Measurements from ENCODE around the gene CNKSR3. TPM values are rescaled to one million over a fixed set of nuclear protein-coding genes. Genes with fewer than 3 reads are reported as not detected.
A peak's percentile ranks its signal among the peaks of the same experiment; 100 is the strongest.

The CNKSR3 gene
- total RNA-seq, 2 donors from 2014 or later = 11.5 to 16.8 TPM

DNA sequence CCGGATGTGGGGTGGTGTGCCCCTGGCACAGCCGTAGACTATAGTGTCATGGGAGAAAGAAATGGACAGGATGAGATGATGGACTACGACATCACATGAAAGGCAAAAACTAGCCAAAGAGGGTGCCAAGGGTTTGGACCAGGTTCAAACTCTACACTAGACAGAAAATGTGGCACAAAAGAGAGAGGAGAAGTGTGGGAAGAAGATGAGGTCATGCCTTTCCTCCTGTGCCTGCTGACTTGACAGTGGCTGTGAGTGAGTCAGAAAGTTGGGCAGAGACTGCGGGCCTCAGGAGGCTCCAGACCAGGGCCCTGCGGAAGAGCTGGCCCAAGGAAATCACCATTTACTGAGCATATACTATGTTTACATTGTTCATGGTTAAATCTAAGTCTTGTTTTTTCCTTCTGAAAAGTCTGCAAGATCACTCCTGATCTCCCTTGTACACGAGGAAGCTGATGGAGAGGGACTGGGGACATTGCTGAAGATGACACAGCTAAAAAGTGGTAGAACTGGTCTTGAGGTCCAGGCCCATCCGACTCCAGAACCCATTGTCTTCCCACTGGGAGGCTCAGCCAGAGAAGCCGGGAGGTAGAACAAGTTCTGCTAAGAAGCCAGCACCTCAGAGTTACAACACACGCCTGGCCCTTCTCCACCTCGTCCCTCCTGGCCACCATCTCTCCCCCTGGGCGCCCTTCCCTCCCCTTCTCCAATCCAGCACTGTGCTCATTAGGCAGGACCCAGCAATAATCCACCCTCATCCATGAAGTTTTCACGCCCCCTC is 35.6 kb downstream of the CNKSR3 start:
- TF ChIP-seq, protein P1, sequence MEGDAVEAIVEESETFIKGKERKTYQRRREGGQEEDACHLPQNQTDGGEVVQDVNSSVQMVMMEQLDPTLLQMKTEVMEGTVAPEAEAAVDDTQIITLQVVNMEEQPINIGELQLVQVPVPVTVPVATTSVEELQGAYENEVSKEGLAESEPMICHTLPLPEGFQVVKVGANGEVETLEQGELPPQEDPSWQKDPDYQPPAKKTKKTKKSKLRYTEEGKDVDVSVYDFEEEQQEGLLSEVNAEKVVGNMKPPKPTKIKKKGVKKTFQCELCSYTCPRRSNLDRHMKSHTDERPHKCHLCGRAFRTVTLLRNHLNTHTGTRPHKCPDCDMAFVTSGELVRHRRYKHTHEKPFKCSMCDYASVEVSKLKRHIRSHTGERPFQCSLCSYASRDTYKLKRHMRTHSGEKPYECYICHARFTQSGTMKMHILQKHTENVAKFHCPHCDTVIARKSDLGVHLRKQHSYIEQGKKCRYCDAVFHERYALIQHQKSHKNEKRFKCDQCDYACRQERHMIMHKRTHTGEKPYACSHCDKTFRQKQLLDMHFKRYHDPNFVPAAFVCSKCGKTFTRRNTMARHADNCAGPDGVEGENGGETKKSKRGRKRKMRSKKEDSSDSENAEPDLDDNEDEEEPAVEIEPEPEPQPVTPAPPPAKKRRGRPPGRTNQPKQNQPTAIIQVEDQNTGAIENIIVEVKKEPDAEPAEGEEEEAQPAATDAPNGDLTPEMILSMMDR (IDR thresholded peaks at IDR 0.05) = no peak
- Histone ChIP-seq H3K4me1 (peaks cover 0 to 47% of the 10 kb centered on the region in 2 donors), H3K27ac (no peak overlapping the region), H3K36me3 (no peaks in the 10 kb centered on the region), H3K4me3 (no peak overlapping the region), H3K27me3 (no peaks in the 10 kb centered on the region), H3K9me3 (peaks cover 0 to 4% of the 10 kb centered on the region in 2 donors)
- no peak for DNase-seq (ENCODE audit: low spot score)

DNA sequence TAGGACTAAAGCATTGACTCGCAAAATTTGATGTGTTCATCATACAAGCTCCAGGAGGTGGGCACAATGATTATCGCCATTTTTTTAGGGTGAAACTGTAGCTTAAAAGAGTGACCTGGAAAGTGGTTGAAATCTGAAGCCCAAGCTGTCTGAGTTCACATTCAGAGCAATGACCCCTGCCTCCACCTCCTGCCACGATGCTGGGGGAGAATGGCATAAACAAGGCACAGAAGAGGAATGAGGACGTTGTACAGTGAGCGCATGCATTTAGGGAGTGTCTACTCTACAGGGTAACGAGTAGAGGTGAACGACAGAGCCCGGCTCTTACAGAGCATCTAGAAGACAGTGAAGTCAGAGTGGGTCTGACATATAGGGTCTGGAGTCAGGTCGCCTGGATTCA is 37.2 kb downstream of the CNKSR3 start:
- TF ChIP-seq, protein P1 (IDR thresholded peaks at IDR 0.05) = no peak
- no peaks in the 10 kb centered on the region for H3K36me3 ChIP-seq
- H3K4me3 ChIP-seq = no peak overlapping the region
- DNase-seq (ENCODE audit: low spot score) = no peak
- peaks cover 0 to 34% of the 10 kb centered on the region in 2 donors for H3K4me1 ChIP-seq
- peaks cover 0 to 4% of the 10 kb centered on the region in 2 donors for H3K9me3 ChIP-seq
- H3K27me3 ChIP-seq = no peaks in the 10 kb centered on the region
- peak overlapping the region in 1 of 2 donors; percentile 73 for H3K27ac ChIP-seq

DNA sequence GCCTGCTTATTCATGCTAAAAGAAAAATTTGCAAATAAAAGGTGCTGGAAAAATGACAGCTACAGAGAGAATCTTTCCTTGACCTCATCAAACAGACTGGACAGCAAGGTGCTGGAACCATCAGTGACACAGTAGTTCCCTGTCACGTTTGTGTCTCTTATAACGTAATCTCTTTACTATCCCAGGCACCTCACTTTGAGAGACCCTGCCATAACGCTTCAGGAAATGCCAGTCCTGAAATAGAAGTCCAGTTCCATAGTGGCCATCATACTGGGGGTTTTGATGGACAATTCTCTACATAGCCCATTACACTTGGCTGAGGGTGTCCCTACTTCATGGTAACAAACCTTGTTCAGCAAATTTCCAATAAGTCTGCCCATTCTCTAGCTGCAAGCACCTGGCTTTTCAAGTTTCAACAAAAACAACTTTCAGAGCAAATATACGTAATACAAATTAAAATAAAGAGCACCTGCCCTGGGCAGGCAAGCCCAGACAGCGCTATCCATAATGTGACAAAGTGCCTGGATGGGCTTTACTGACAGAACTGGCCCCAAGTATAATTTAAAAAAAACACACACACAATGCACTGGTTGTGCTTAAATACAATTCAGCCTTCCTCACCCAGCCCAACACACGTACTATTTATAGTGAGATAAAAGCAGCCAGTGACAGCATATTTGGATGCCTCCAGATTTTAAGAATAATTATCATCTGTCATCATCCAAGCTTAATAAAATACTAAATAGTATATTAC is 38.7 kb downstream of the CNKSR3 start:
- no peak for DNase-seq (ENCODE audit: low spot score)
- TF ChIP-seq, protein P1 (IDR thresholded peaks at IDR 0.05) = no peak
- no peaks in the 10 kb centered on the region for H3K27me3 ChIP-seq
- H3K4me1 ChIP-seq = peaks cover 0 to 20% of the 10 kb centered on the region in 2 donors
- H3K27ac ChIP-seq = peak overlapping the region; percentile 41 to 73
- H3K36me3 ChIP-seq = no peaks in the 10 kb centered on the region
- H3K9me3 ChIP-seq = peaks cover 0 to 4% of the 10 kb centered on the region in 2 donors
- no peak overlapping the region for H3K4me3 ChIP-seq

DNA sequence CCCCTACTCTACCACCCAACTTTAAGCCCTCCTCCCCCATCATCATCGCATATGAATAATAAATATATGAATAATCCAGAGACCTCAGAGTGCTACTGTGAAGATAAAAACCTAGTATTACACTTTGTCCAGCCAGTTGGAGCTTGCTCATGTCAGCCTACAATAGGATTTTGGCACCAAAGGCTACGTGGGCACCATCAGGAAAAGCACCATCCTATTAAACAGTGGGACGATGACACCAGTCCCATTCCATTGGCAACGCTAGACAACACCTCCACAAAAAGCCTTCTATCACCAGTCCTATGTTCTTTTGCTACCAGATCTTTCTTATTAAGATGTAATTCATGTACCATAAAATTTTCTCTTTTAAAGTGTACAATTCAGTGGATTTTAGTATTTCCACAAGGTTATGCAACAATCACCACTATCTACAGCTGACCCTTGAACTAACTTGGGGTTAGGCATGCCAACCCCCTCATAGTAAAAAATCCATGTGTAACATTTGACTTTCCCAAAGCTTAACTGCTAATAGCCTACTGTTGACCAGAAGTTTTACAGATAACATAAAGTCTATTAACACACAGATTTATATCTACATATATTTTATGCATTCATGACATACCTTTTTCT is 41.1 kb downstream of the CNKSR3 start:
- H3K4me3 ChIP-seq = no peak overlapping the region
- H3K27ac ChIP-seq = no peak overlapping the region
- no peaks in the 10 kb centered on the region for H3K36me3 ChIP-seq
- peaks cover 0 to 5% of the 10 kb centered on the region in 2 donors for H3K4me1 ChIP-seq
- peaks cover 0 to 4% of the 10 kb centered on the region in 2 donors for H3K9me3 ChIP-seq
- TF ChIP-seq, protein P1 (IDR thresholded peaks at IDR 0.05) = no peak
- H3K27me3 ChIP-seq = no peaks in the 10 kb centered on the region
- DNase-seq (ENCODE audit: low spot score) = no peak

DNA sequence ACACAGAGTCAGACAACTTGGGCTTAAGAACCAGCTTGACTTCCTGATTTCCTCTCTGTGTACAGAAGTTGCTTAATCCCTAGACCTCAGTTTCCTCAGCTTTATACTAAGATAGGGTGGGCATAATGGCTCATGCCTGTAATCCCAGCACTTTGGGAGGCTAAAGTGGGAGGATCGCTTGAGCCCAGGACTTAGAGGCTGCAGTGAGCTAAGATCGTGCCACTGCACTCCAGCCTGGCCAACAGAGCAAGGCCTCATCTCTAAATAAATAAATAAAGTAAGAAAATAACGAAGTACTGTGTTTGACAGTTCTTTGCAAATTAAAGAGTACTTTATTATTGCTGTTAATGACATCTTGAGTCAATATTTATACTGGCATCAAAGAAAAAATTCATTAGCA is 41.7 kb downstream of the CNKSR3 start:
- no peak for DNase-seq (ENCODE audit: low spot score)
- H3K27me3 ChIP-seq = no peaks in the 10 kb centered on the region
- no peak overlapping the region for H3K4me3 ChIP-seq
- TF ChIP-seq, protein P1 (IDR thresholded peaks at IDR 0.05) = no peak
- H3K27ac ChIP-seq = no peak overlapping the region
- peaks cover 0 to 4% of the 10 kb centered on the region in 2 donors for H3K9me3 ChIP-seq
- peaks cover 0 to 6% of the 10 kb centered on the region in 2 donors for H3K4me1 ChIP-seq
- no peaks in the 10 kb centered on the region for H3K36me3 ChIP-seq
